ENCODE data around the gene GBP3.

DNA sequence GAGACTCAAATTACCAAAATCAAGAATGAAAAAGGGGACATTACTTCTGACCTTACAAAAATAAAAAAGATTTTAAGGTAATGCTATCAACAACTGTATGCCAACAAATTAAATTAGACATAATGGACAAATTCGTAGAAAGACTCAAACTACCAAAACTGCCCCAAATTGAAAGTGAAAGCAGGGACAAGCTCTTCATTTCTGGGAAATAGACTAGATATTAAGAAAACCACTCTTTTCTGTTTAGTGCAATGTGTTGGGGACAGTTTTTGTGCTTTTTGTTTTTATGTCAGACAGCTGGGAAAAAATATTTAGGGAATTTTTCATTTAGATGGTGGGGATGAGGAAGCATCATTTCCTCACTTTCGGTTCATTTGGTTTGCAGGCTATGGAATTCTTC, 47.3 kb upstream of the GBP3 start:
- TF ChIP-seq BRCA1 (IDR thresholded peaks at IDR 0.05) (no peak), BRCA1 (CRISPR knock-in tag; IDR thresholded peaks at IDR 0.05) (no peak), ZNF785 (CRISPR knock-in tag; IDR thresholded peaks at IDR 0.05) (no peak), GABPB1 (CRISPR knock-in tag; IDR thresholded peaks at IDR 0.05) (no peak), PRPF4 (IDR thresholded peaks at IDR 0.05; ENCODE audit: insufficient read depth, low read depth, low read length, poor library complexity, severe bottlenecking) (no peak), EZH2 (IDR thresholded peaks at IDR 0.05; ENCODE audit: borderline replicate concordance, low read depth, low read length) (no peak)
